ENCODE data around the gene STON2.

Gene STON2

GRCh38 chr14:81310606-81311005 lies 89.5 kb downstream of the STON2 start:
- no peak overlapping the region for H3K4me3 ChIP-seq (ENCODE audit: low read depth, low read length)
- TF ChIP-seq, protein P1, sequence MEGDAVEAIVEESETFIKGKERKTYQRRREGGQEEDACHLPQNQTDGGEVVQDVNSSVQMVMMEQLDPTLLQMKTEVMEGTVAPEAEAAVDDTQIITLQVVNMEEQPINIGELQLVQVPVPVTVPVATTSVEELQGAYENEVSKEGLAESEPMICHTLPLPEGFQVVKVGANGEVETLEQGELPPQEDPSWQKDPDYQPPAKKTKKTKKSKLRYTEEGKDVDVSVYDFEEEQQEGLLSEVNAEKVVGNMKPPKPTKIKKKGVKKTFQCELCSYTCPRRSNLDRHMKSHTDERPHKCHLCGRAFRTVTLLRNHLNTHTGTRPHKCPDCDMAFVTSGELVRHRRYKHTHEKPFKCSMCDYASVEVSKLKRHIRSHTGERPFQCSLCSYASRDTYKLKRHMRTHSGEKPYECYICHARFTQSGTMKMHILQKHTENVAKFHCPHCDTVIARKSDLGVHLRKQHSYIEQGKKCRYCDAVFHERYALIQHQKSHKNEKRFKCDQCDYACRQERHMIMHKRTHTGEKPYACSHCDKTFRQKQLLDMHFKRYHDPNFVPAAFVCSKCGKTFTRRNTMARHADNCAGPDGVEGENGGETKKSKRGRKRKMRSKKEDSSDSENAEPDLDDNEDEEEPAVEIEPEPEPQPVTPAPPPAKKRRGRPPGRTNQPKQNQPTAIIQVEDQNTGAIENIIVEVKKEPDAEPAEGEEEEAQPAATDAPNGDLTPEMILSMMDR (conservative IDR thresholded peaks at IDR 0.05; ENCODE audit: low read depth, low read length): no peak
- no peak for DNase-seq (ENCODE audit: low read depth)

DNA sequence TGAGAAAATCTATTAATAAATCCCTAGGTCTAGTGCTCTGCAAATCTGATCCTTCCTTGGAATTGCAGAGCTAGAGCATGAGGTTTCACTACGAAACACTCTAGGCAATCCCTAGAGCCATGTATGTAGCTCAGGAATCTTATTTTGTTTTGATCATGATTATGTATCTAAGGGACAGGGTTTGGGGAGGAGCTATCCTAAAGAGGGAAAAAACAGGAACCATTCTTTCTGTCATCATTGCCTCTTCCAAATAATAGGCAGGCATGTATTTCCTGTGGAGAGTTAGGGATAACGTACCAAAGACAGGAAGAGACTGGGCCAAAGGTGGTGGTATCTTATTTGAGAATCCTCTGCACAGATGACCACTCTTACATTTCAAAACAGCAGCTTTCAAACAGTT lies 90.6 kb downstream of the STON2 start:
- TF ChIP-seq, protein P1 (conservative IDR thresholded peaks at IDR 0.05; ENCODE audit: low read depth, low read length): no peak

DNA sequence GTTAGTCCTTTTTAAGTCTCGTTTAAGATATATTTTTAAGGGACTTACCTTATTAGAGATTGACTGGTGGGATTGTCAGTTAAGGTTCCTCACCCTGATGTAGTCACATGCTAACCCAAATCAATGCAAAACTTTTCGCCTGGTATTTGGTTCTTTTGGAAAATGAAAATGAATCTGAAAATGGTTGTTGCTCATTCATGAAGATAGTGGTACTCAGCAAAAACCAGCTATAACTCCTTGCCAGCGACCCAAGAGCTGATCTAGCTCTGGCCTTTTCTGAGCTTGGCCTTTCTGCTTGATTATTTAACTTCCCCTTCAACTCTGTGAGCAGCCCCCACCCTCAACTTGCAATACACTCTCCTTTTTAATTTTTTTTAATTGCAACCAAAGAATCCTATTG lies 94.4 kb downstream of the STON2 start:
- TF ChIP-seq, protein P1 (conservative IDR thresholded peaks at IDR 0.05; ENCODE audit: low read depth, low read length): no peak
- DNase-seq (ENCODE audit: low read depth): no peak
- no peak overlapping the region for H3K4me3 ChIP-seq (ENCODE audit: low read depth, low read length)

More for the DNA sequence above, 90.6 kb downstream of the STON2 start:
- H3K4me3 ChIP-seq (ENCODE audit: low read depth, low read length): no peak overlapping the region
- no peak for DNase-seq (ENCODE audit: low read depth)

DNA sequence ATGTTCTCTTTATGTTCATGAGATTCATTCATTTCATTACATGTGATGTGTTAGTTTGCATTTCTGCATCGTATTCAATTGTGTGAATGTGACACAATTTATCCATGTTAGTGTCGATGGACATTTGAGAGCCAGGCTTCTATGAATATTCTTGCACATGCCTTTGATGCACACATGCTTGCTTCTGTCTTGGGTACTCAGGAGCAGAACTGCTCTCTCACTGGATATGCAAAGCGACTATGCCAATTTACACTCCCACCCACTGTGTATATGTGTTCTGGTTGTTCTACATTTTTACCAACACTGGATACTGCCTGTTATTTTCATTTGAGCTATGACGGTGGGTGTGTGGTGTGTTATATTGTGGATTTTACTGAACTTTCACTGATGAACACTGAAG lies 95.1 kb downstream of the STON2 start:
- TF ChIP-seq, protein P1 (conservative IDR thresholded peaks at IDR 0.05; ENCODE audit: low read depth, low read length): no peak
- no peak overlapping the region for H3K4me3 ChIP-seq (ENCODE audit: low read depth, low read length)
- no peak for DNase-seq (ENCODE audit: low read depth)

DNA sequence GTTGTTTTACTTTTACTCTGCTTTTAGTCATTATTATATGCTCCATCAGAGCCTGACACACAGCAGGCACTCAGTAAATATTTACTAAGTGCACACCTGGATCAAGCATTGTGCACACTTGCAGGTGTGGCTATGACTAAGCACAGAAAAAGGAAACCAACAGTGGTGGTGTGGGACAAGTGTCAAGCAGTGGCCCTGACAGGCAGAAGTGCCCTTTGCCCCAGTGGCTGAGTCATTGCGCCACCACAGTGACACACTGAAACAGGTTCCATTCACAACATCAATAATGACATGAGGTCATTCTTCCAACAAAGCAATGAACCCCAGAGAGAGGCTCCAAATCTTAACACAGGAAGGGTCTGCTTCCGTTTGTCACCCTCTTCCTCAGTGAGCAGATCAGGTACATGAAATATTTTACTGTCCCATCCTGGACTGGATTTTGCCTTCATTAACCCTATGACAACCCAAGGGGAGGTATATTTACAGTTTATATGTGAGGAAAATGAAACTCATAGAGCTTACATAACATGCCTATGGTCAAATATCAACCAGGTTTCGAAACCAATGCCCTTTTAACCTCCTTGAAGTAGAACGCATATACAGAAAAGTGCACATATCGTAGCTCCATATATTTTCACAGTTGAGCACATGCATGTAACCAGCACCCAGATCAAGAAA lies 96.7 kb downstream of the STON2 start:
- no peak for DNase-seq (ENCODE audit: low read depth)
- TF ChIP-seq, protein P1 (conservative IDR thresholded peaks at IDR 0.05; ENCODE audit: low read depth, low read length): no peak
- H3K4me3 ChIP-seq (ENCODE audit: low read depth, low read length): no peak overlapping the region

- TF ChIP-seq, protein P1 (conservative IDR thresholded peaks at IDR 0.05; ENCODE audit: low read depth, low read length): no peak
- DNase-seq (ENCODE audit: low read depth): no peak
- no peak overlapping the region for H3K4me3 ChIP-seq (ENCODE audit: low read depth, low read length)
These were observed 97.5 kb downstream of the STON2 start for GRCh38 chr14:81302638-81303037.

DNA sequence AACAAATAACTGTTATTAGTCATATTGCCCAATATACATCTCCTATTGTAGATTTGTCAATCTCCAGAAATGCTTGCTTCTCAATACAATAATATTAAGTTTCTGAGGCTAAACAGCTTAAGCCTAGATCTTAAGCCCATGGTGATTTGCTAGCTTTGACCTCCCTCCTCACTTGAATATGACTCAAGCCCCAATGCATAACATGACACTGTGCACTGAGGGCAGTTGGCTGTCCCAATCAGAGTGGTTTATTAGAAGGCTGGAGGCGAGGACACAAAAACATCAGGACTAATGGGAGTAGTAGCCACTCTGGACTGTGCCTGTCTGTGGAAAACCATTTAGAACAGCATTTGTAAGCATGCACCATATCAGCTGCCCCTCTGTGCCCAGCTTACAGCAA lies 98.3 kb downstream of the STON2 start:
- H3K4me3 ChIP-seq (ENCODE audit: low read depth, low read length): no peak overlapping the region
- no peak for DNase-seq (ENCODE audit: low read depth)
- TF ChIP-seq, protein P1 (conservative IDR thresholded peaks at IDR 0.05; ENCODE audit: low read depth, low read length): no peak

All from choroid plexus epithelial cell (primary cell).